Skin epidermis (tissue), 12 donors: ENCODE results near the gene OBP2A.
"Not testable (repeated sequence)": the region's sequence is repeated elsewhere in the genome, so short reads cannot be mapped to it uniquely, and the experiment has no call there.

ENCODE experiments used
- H3K27ac ChIP-seq, 21 experiments: fragments of 200-600 bp; sonication (generic) in 11 of 21; one replicate each; pipeline ENCODE4 v1.5.0; 2020; ENCODE audit warnings: mild to moderate bottlenecking in 3 of 21, inconsistent platforms in 2 of 21, moderate library complexity in 2 of 21
- H3K4me3 ChIP-seq, 7 experiments: fragments of 200-600 bp; sonication (generic) in 2 of 7; one replicate each; pipeline ENCODE4 v1.5.0; 2020; ENCODE audit warnings: inconsistent platforms in 2 of 7, mild to moderate bottlenecking in 2 of 7, moderate library complexity in 1 of 7

The OBP2A gene

GRCh38 chr9:135547756-135548736 is 2.1 kb downstream of the OBP2A start:
- no peak overlapping the region for H3K27ac ChIP-seq

GRCh38 chr9:135549478-135550343 is 3.8 kb downstream of the OBP2A start:
- not testable (repeated sequence) for H3K27ac ChIP-seq, H3K4me3 ChIP-seq

More at GRCh38 chr9:135547756-135548736, 2.1 kb downstream of the OBP2A start:
- no peak overlapping the region for H3K4me3 ChIP-seq

GRCh38 chr9:135550344-135550918 is 4.5 kb downstream of the OBP2A start:
- H3K27ac ChIP-seq, result no peak overlapping the region
- no peak overlapping the region for H3K4me3 ChIP-seq

- H3K4me3 ChIP-seq, result no peak overlapping the region
These were observed 5.1 kb downstream of the OBP2A start for GRCh38 chr9:135551031-135551430.

GRCh38 chr9:135551456-135551855 is 5.5 kb downstream of the OBP2A start:
- no peak overlapping the region for H3K27ac ChIP-seq
- no peak overlapping the region for H3K4me3 ChIP-seq

More at GRCh38 chr9:135551031-135551430, 5.1 kb downstream of the OBP2A start:
- H3K27ac ChIP-seq, result no peak overlapping the region

GRCh38 chr9:135552021-135552697 is 6.2 kb downstream of the OBP2A start:
- Histone ChIP-seq H3K4me3 (no peak overlapping the region), H3K27ac (no peak overlapping the region)

GRCh38 chr9:135552698-135553171 is 6.8 kb downstream of the OBP2A start:
- Histone ChIP-seq H3K27ac (no peak overlapping the region), H3K4me3 (no peak overlapping the region)

GRCh38 chr9:135554718-135555117 is 8.8 kb downstream of the OBP2A start:
- no peak overlapping the region for H3K4me3 ChIP-seq
- no peak overlapping the region for H3K27ac ChIP-seq

- no peak overlapping the region for H3K27ac ChIP-seq
- H3K4me3 ChIP-seq, result no peak overlapping the region
These were observed 9.3 kb downstream of the OBP2A start for GRCh38 chr9:135555203-135555602.

- no peak overlapping the region for H3K27ac ChIP-seq
- H3K4me3 ChIP-seq, result no peak overlapping the region
These were observed 10.0 kb downstream of the OBP2A start for GRCh38 chr9:135555910-135556309.

- H3K4me3 ChIP-seq, result no peak overlapping the region
- no peak overlapping the region for H3K27ac ChIP-seq
These were observed 13.7 kb downstream of the OBP2A start for GRCh38 chr9:135559606-135560005.

- Histone ChIP-seq H3K4me3 (no peak within 1 kb of the TSS), H3K27ac (no peak within 1 kb of the TSS)
These were observed 15.7 kb downstream of the OBP2A start, which contains the start of gene PAEP for GRCh38 chr9:135561391-135562234. Gene PAEP, plus strand, starts transcription at chr9:135561756.

- no peak overlapping the region for H3K4me3 ChIP-seq
These were observed 16.4 kb downstream of the OBP2A start for GRCh38 chr9:135562235-135562745.

GRCh38 chr9:135563039-135563476 is 17.1 kb downstream of the OBP2A start:
- Histone ChIP-seq H3K4me3 (no peak overlapping the region), H3K27ac (no peak overlapping the region)

More at GRCh38 chr9:135562235-135562745, 16.4 kb downstream of the OBP2A start:
- H3K27ac ChIP-seq, result no peak overlapping the region

- Histone ChIP-seq H3K27ac (no peak overlapping the region), H3K4me3 (no peak overlapping the region)
These were observed 17.9 kb downstream of the OBP2A start for GRCh38 chr9:135563858-135564257.

GRCh38 chr9:135565141-135565628 is 19.3 kb downstream of the OBP2A start:
- no peak overlapping the region for H3K4me3 ChIP-seq
- no peak overlapping the region for H3K27ac ChIP-seq

- no peak overlapping the region for H3K4me3 ChIP-seq
- H3K27ac ChIP-seq, result no peak overlapping the region
These were observed 19.7 kb downstream of the OBP2A start for GRCh38 chr9:135565636-135566035.

GRCh38 chr9:135566552-135566951 is 20.6 kb downstream of the OBP2A start:
- Histone ChIP-seq H3K27ac (no peak overlapping the region), H3K4me3 (no peak overlapping the region)
